GM12878 (cell line): ENCODE measurements around the gene RHEBL1. TPM values are rescaled to one million over a fixed set of nuclear protein-coding genes. Genes with fewer than 3 reads are reported as not detected.

Experiments
- ATAC-seq: fragments of 200-7000 bp; cut with Tn5 transposase; 3 replicates; pipeline ENCODE4 v1.9.1; 2020; ENCODE audit warnings: mild to moderate bottlenecking, moderate library complexity
- BruUV-seq: library from RNA; stranded (reverse); fragments of 400-500 nt; replicated peaks from 2 replicates; lab custom pipeline; 2021; lab: Mats Ljungman, UMichigan
- CTCF ChIA-PET: fragments of 300-600 bp; sonication (Branson Sonifier 250); formaldehyde crosslinking; extraction: SDS; loops from one replicate; lab custom pipeline; 2021; ENCODE audit warnings: inconsistent platforms; lab: Yijun Ruan, JAX
- POLR2A ChIA-PET: fragments of 350-600 bp; formaldehyde crosslinking; extraction: SDS; loops from one replicate; lab custom pipeline; 2021; ENCODE audit warnings: inconsistent platforms; lab: Charles Lee
- RAD21 ChIA-PET: fragments of 300-600 bp; sonication (Branson Sonifier 250); formaldehyde crosslinking; loops from one replicate; lab custom pipeline; 2023; ENCODE audit warnings: antibody characterized with exemption; ENCODE audit not compliant: unreplicated experiment; lab: Charles Lee
- SMC1A ChIA-PET: fragments of 300-600 bp; sonication (Branson Sonifier 250); formaldehyde crosslinking; loops from one replicate; lab custom pipeline; 2023; ENCODE audit not compliant: unreplicated experiment, uncharacterized antibody; lab: Charles Lee
- DNase-seq: peaks from one replicate; pipeline ENCODE4 v3.0.0-alpha.2; 2011; ENCODE audit warnings: low read depth, low spot score
- FAIRE-seq: peaks from 3 replicates; lab custom pipeline; 2011; peaks lifted over from hg19 to GRCh38; lab: Jason Lieb, UNC
- H2AFZ ChIP-seq: 2 replicates; pipeline ENCODE4 v1.6.0; 2011; ENCODE audit warnings: low read depth, low read length, control low read depth; ENCODE audit not compliant: control insufficient read depth
- H3K27ac ChIP-seq: 2 replicates; pipeline ENCODE4 v1.5.1; 2011; ENCODE audit warnings: control low read depth; ENCODE audit not compliant: control insufficient read depth, insufficient read depth
- H3K27me3 ChIP-seq, 2 experiments: replicated peaks in 1 of 2; 2 replicates each; pipeline versions ENCODE4 v1.6.0 to v1.6.1; 2011; ENCODE audit warnings: low read length in 1 of 2; ENCODE audit not compliant: control insufficient read depth in 2 of 2, insufficient read depth in 2 of 2
- H3K36me3 ChIP-seq, 2 experiments: 2 replicates each; pipeline ENCODE4 v1.5.1; 2011; ENCODE audit warnings: low read length in 1 of 2; ENCODE audit not compliant: control insufficient read depth in 2 of 2, insufficient read depth in 2 of 2
- H3K4me1 ChIP-seq: 2 replicates; pipeline ENCODE4 v1.6.1; 2011; ENCODE audit warnings: mild to moderate bottlenecking, low read length, moderate library complexity, mixed read lengths; ENCODE audit not compliant: control insufficient read depth, insufficient read depth
- H3K4me2 ChIP-seq: 2 replicates; pipeline ENCODE4 v1.6.0; 2011; ENCODE audit warnings: control low read depth; ENCODE audit not compliant: control insufficient read depth, insufficient read depth
- H3K4me3 ChIP-seq: fragments of 200-600 bp; sonication (generic); 2 replicates; pipeline ENCODE4 v1.5.1; 2016
- H3K79me2 ChIP-seq: 2 replicates; pipeline ENCODE4 v1.6.0; 2011; ENCODE audit warnings: low read length; ENCODE audit not compliant: control insufficient read depth, insufficient read depth
- H3K9ac ChIP-seq: 2 replicates; pipeline ENCODE4 v1.8.0; 2011; ENCODE audit warnings: low read length, control low read depth, mixed read lengths; ENCODE audit not compliant: control insufficient read depth, insufficient read depth
- H3K9me3 ChIP-seq: replicated peaks from 3 replicates; pipeline ENCODE4 v1.5.1; 2011; ENCODE audit warnings: mild to moderate bottlenecking, low read length; ENCODE audit not compliant: control insufficient read depth, insufficient read depth
- H4K20me1 ChIP-seq: 2 replicates; pipeline ENCODE4 v1.6.0; 2011; ENCODE audit not compliant: control insufficient read depth, insufficient read depth
- BACH1 ChIP-seq: fragments of 450-650 bp; IDR thresholded peaks from 2 replicates; pipeline ENCODE4 v1.6.1; 2017; ENCODE audit warnings: mild to moderate bottlenecking, borderline replicate concordance
- BHLHE40 ChIP-seq, 2 experiments: fragments of 450-650 bp in 1 of 2; IDR thresholded peaks; 2 replicates each; pipeline ENCODE4 v1.6.1; 2011 to 2017; ENCODE audit warnings: low read depth in 2 of 2, borderline replicate concordance in 1 of 2, improper control_type of control experiment in 1 of 2, low read length in 1 of 2, mild to moderate bottlenecking in 1 of 2
- CTCF ChIP-seq, 3 experiments: IDR thresholded peaks in 2 of 3; conservative IDR thresholded peaks in 1 of 3; 2 replicates each; pipeline ENCODE4 v1.5.1; 2011; ENCODE audit warnings: low read depth in 3 of 3, low read length in 3 of 3, mild to moderate bottlenecking in 3 of 3, control low read depth in 2 of 3, moderate library complexity in 2 of 3, inconsistent platforms in 1 of 3, mixed read lengths in 1 of 3; ENCODE audit not compliant: control insufficient read depth in 2 of 3, insufficient read depth in 1 of 3; ENCODE audit errors: extremely low read depth in 1 of 3
- EGR1 ChIP-seq, 2 experiments: IDR thresholded peaks; 1 replicate in 1 of 2; 2 replicates in 1 of 2; pipeline ENCODE4 v1.6.1; 2011 to 2012; ENCODE audit warnings: low read depth in 2 of 2, low read length in 2 of 2, borderline replicate concordance in 1 of 2, mild to moderate bottlenecking in 1 of 2, moderate library complexity in 1 of 2
- GATAD2B ChIP-seq: fragments of 450-650 bp; conservative IDR thresholded peaks from 2 replicates; pipeline ENCODE4 v1.6.1; 2017; ENCODE audit warnings: low read depth, mild to moderate bottlenecking, moderate library complexity
- HDAC6 ChIP-seq: fragments of 200-600 bp; sonication (generic); IDR thresholded peaks from one replicate; pipeline ENCODE4 v1.8.0; 2017; ENCODE audit warnings: antibody characterized with exemption; ENCODE audit not compliant: unreplicated experiment
- NR2C2 ChIP-seq: IDR thresholded peaks from 2 replicates; pipeline ENCODE4 v1.6.1; 2011; ENCODE audit warnings: borderline replicate concordance, low read depth; ENCODE audit not compliant: control insufficient read depth, insufficient read length
- SUZ12 ChIP-seq: fragments of 200-600 bp; sonication (generic); IDR thresholded peaks from one replicate; pipeline ENCODE4 v1.6.1; 2018; ENCODE audit warnings: antibody characterized with exemption, mild to moderate bottlenecking; ENCODE audit not compliant: unreplicated experiment
- TCF3 ChIP-seq: IDR thresholded peaks from 2 replicates; pipeline ENCODE4 v1.6.1; 2012; ENCODE audit warnings: low read depth, mild to moderate bottlenecking, low read length, borderline replicate concordance; ENCODE audit not compliant: insufficient read depth
- ZSCAN29 ChIP-seq: fragments of 450-650 bp; IDR thresholded peaks from 2 replicates; pipeline ENCODE4 v1.6.1; 2017; ENCODE audit warnings: mild to moderate bottlenecking, moderate library complexity
- WGBS: methylation state at CpG from one replicate; pipeline ENCODE4 v1.1.6; 2016; ENCODE audit warnings: low lambda C conversion rate; ENCODE audit not compliant: insufficient replicate concordance, insufficient coverage; ENCODE audit errors: missing lambda C conversion rate; 5-methylcytosine and 5-hydroxymethylcytosine counted together
- in situ Hi-C: fragments of 300-500 bp; cut with MboI; formaldehyde crosslinking; loops from 9 replicates; pipeline ENCODE4 v1.14.3; 2018; ENCODE audit warnings: mixed read lengths
- intact Hi-C: fragments of 100-400 bp; cut with micrococcal nuclease; formaldehyde crosslinking; loops from one replicate; pipeline ENCODE4 v1.14.2; 2022; ENCODE audit not compliant: unreplicated experiment
- polyA plus RNA-seq, 11 experiments: library from polyadenylated mRNA; depleted of rRNA in 4 of 11; unstranded in 6 of 11; stranded (reverse) in 5 of 11; fragments of >200 nt; fragmentation: Nextera tagmentation in 4 of 11; fragmentation: Illumina TruSeq in 1 of 11; extraction: Ambion mirVana in 4 of 11; extraction: Trizol in 1 of 11; gene quantifications; 1 replicate in 1 of 11; 2 replicates in 10 of 11; pipeline versions ENCODE4 v1.2.1 to v1.2.3, GENCODE V29; 2011 to 2016; ENCODE audit warnings: inconsistent platforms in 2 of 11, missing spikeins in 2 of 11, low read depth in 1 of 11
- total RNA-seq, 4 experiments: library from RNA; depleted of rRNA in 3 of 4; stranded (reverse); fragments of >200 nt in 3 of 4; fragmentation: Illumina TruSeq in 1 of 4; extraction: Trizol in 1 of 4; gene quantifications; 2 replicates each; pipeline versions ENCODE4 v1.2.1 to v1.2.3, GENCODE V29; 2013 to 2021

RHEBL1 gene
- total and polyA plus RNA-seq, 10 of the 15 experiments (the other 5 are each of a cell fraction or from before 2014, with no cell fraction given): 5.9 to 18.7 (median 12.0) TPM

GRCh38 chr12:49089821-49090773 is 20.3 kb upstream of the RHEBL1 start:
- Histone ChIP-seq H3K9ac (no peak overlapping the region), H3K4me2 (peak overlapping the region; percentile 69), H3K4me1 (peaks cover 3% of the 10 kb centered on the region; the same call in 1 of the 2 replicates)

More at GRCh38 chr12:49089821-49090773, 20.3 kb upstream of the RHEBL1 start:
- TF ChIP-seq GATAD2B (0 out of 2 replicates have a peak, but pooled peaks have one; percentile 51), EGR1 (IDR thresholded peaks at IDR 0.05; ENCODE audit: borderline replicate concordance in 1 of 2, low read depth in 2 of 2, low read length in 2 of 2) (peak in 1 of 2 experiments; percentile 9; a peak in 1 of 3 replicates), NR2C2 (no peak), TCF3 (no peak), HDAC6 (peak; percentile 99), BACH1 (peak; percentile 49; the same call in 1 of the 2 replicates), ZSCAN29 (no peak), BHLHE40 (IDR thresholded peaks at IDR 0.05; ENCODE audit: borderline replicate concordance in 1 of 2, low read depth in 2 of 2, low read length in 1 of 2) (peak in 1 of 2 experiments; percentile 65; a peak in 2 of 4 replicates), CTCF (IDR thresholded peaks at IDR 0.05 in 2 of 3, conservative IDR thresholded peaks at IDR 0.05 in 1 of 3; ENCODE audit: control insufficient read depth in 2 of 3, extremely low read depth in 1 of 3, insufficient read depth in 1 of 3, low read depth in 3 of 3, low read length in 3 of 3) (peak; percentile 15 to 42 (median 19); a peak in 4 of 6 replicates), SUZ12 (peak; percentile 43)
- H4K20me1 ChIP-seq: no peaks in the 10 kb centered on the region
- BruUV-seq: no TSS peak
- H3K4me3 ChIP-seq: 0 out of 2 replicates have a peak overlapping the region, but pooled peaks have one; percentile 8
- H3K27me3 ChIP-seq: peaks cover 32 to 45% of the 10 kb centered on the region in 2 experiments
- ChIA-PET CTCF (interaction anchor here (0.6 to 7.0 kb wide), 15 partner anchors 8 to 233 kb away, joined by 3 to 254 read pairs (median 11); partner anchors contain the start of genes LMBR1L, RHEBL1, TROAP and TUBA1A), RAD21 (interaction anchor here (2.7 to 4.4 kb wide), 2 partner anchors 11 to 26 kb away, joined by 7 to 39 read pairs; no protein-coding TSS in a partner anchor), SMC1A (interaction anchor here (0.9 to 6.8 kb wide), 6 partner anchors 20 to 149 kb away, joined by 3 to 82 read pairs (median 14); partner anchors contain the start of genes RHEBL1 and TUBA1B), POLR2A (no interaction called here)
- FAIRE-seq: no peak
- ATAC-seq: peak; percentile 43
- no peak overlapping the region for H3K27ac ChIP-seq
- DNase-seq: no peak
- H3K79me2 ChIP-seq: no peaks in the 10 kb centered on the region
- no peak overlapping the region for H2AFZ ChIP-seq
- 5% methylated on average over 76 of the region's 88 CpGs for WGBS
- no peaks in the 10 kb centered on the region for H3K36me3 ChIP-seq
- in situ Hi-C loops (no loop called here), intact Hi-C loops (loop anchor here (2.0 to 5.0 kb wide), 2 partner anchors 25 to 93 kb away; partner anchors contain the start of gene DDN)
- no peaks in the 10 kb centered on the region for H3K9me3 ChIP-seq
